ENCODE results near the gene CD209.
"Not testable (repeated sequence)": the region's sequence is repeated elsewhere in the genome, so short reads cannot be mapped to it uniquely, and the experiment has no call there.

The CD209 gene

GRCh38 chr19:7746903-7747884 lies at the start of gene CD209:
CD209 (minus strand) TSS chr19:7747534; CDS start chr19:7747511, 23 bp downstream.
- DNase-seq (ENCODE audit: low read depth in 2 of 2), result no peak

GRCh38 chr19:7795555-7796161 lies 48.3 kb upstream of the CD209 start:
- DNase-seq (ENCODE audit: low read depth in 2 of 2), result no peak

- DNase-seq (ENCODE audit: low read depth in 2 of 2), result no peak
Observed at GRCh38 chr19:7793493-7793892, 46.2 kb upstream of the CD209 start.

DNA sequence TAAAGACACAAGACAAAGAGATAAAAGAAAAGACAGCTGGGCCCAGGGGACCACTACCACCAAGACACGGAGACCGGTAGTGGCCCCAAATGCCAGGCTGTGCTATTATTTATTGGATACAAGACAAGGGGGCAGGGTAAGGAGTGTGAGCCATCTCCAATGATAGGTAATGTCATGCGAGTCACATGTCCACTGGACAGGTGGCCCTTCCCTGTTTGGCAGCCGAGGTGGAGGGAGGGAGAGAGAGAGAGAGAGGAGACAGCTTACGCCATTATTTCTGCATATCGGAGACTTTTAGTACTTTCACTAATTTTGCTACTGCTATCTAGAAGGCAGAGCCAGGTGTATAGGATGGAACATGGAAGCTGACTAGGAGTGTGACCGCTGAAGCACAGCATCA lies 45.4 kb upstream of the CD209 start:
- DNase-seq (ENCODE audit: low read depth in 2 of 2), result not testable (repeated sequence)

- no peak for DNase-seq (ENCODE audit: low read depth in 2 of 2)
Observed at GRCh38 chr19:7792281-7792680, 44.9 kb upstream of the CD209 start.

DNA sequence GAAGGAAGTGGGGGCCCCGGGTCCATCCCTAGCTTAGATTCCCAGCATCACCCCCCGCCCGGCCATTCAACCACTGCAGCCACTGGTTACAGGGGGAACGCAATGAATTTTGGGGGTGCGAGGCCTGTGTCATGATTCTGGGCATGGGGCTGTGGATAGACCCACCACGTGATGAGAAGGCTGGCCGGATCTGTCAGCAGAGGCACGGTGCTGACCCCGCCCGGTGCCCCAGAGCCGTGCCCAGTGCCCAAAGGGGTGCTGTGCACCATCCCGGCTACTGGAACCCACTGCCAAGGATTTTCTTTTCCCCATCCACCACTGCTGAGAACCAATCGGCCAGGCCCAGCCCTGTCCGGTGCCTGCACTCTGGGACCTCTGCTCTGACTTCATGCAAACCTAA lies 43.1 kb upstream of the CD209 start:
- no peak for DNase-seq (ENCODE audit: low read depth in 2 of 2)

- DNase-seq (ENCODE audit: low read depth in 2 of 2), result no peak
Observed at GRCh38 chr19:7789447-7789846, 42.1 kb upstream of the CD209 start.

DNA sequence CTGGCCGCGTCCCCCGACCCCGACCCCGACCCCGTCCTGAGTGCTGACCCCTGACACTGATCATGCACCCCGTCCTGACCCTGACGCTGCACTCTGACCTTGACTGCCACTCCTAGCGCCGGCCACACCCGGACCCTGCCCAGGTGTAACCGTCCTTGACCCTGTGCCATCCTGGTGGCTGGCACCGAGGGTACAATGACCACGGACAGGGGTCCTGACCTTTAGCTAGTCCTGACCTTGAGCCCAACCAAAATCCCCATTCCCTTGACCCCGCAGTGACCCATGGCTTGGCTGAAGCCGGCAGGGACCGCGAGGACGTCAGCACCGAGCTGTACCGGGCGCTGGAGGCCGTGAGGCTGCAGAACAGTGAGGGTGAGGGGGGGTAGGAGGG lies 41.6 kb upstream of the CD209 start:
- DNase-seq (ENCODE audit: low read depth in 2 of 2), result no peak

GRCh38 chr19:7788178-7788932 lies 41.0 kb upstream of the CD209 start:
- DNase-seq (ENCODE audit: low read depth in 2 of 2), result no peak

- DNase-seq (ENCODE audit: low read depth in 2 of 2), result no peak
Observed at GRCh38 chr19:7787602-7788177, 40.4 kb upstream of the CD209 start.

- no peak for DNase-seq (ENCODE audit: low read depth in 2 of 2)
Observed at GRCh38 chr19:7787141-7787540, 39.8 kb upstream of the CD209 start.

GRCh38 chr19:7784856-7785255 lies 37.5 kb upstream of the CD209 start:
- no peak for DNase-seq (ENCODE audit: low read depth in 2 of 2)

GRCh38 chr19:7783991-7784423 lies 36.7 kb upstream of the CD209 start:
- no peak for DNase-seq (ENCODE audit: low read depth in 2 of 2)

GRCh38 chr19:7781157-7781556 lies 33.8 kb upstream of the CD209 start:
- no peak for DNase-seq (ENCODE audit: low read depth in 2 of 2)

DNA sequence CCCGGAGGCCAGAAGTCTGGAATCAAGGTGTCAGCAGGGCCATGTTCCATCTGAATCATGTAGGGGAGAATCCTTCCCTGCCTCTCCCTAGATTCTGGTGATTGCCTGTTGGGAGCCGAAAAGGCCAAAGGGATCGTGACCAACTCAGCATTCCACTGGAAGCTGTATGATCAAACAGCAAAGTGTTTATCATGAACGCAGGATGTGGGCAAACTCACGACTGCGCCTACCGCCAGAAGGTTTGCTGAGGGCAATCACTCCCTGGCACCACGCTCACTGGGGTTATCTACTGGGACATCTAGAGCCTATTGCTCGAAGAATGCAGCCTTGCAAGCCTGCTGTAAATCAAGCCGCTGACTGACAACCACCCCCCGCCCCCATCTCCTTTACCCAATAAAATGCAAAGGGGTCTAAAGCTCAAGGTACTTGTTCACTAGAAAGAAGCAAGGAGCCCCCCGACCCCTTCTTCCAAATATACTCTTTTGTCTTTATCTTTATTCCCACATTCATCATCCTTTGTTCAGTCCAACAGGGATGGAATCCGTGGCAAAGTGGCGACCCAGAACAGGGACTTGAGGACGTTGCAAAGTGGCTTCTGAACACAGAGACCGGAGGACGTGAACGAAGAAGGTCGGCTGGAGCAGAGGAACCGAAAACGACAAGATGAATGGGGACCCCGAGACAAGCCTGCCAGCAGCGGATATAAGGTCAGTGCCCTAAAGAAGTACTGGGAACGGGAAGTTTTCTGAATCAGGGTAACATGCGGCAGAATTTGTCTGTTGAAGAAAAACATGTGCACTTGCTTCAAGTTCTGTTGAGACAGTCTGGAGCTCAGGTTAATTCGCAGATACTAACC lies 32.5 kb upstream of the CD209 start:
- DNase-seq (ENCODE audit: low read depth in 2 of 2), result no peak

GRCh38 chr19:7778081-7778480 lies 30.7 kb upstream of the CD209 start:
- DNase-seq (ENCODE audit: low read depth in 2 of 2), result no peak

DNA sequence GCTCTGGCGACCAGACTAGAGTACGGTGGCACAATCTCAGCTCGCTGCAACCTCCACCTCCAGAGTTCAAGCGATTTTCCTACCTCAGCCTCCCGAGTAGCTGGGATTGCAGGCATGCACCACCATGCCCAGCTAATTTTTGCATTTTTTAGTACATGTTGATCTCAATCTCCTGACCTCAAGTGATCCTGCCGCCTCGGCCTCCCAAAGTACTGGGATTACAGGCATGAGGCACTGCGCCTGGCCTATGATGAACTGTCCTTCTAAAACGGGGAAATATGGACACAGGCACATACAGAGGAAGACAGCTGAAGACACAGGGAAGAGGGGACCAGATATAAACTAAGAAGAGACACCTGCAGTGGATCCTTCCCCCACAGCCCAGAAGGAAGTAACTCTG lies 28.4 kb upstream of the CD209 start:
- no peak for DNase-seq (ENCODE audit: low read depth in 2 of 2)

DNA sequence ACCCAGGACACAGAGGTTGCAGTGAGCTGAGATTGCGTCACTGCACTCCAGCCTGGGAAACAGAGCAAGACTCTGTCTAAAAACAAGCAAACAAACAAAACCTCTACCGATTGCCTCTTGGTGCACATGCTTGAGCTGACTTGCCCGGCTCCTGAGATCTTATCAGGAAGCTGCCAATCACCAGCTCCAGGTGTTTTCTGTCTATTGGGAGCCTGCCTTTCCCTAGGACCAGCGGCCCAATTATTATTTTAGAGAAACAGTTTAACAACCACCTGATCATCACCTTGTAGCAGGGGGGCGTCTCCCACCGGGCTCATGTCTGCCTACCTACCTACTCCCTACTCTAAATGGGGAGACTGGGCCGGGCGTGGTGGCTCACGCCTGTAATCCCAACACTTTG lies 26.5 kb upstream of the CD209 start:
- DNase-seq (ENCODE audit: low read depth in 2 of 2), result no peak

GRCh38 chr19:7772752-7773291 lies 25.5 kb upstream of the CD209 start:
- DNase-seq (ENCODE audit: low read depth in 2 of 2), result peak; percentile 29 to 45

- no peak for DNase-seq (ENCODE audit: low read depth in 2 of 2)
Observed at GRCh38 chr19:7771072-7771471, 23.7 kb upstream of the CD209 start.

GRCh38 chr19:7769171-7769570 lies 21.8 kb upstream of the CD209 start:
- no peak for DNase-seq (ENCODE audit: low read depth in 2 of 2)

Measured in fibroblast of skin of left biceps (primary cell).